ENCODE measurements around the gene ZNF569. TPM values are rescaled to one million over a fixed set of nuclear protein-coding genes. Genes with fewer than 3 reads are reported as not detected.
"Not testable (repeated sequence)": the region's sequence is repeated elsewhere in the genome, so short reads cannot be mapped to it uniquely, and the experiment has no call there.

ZNF569 gene
- total RNA-seq, 1 donor from 2014 or later: 6.0 TPM

DNA sequence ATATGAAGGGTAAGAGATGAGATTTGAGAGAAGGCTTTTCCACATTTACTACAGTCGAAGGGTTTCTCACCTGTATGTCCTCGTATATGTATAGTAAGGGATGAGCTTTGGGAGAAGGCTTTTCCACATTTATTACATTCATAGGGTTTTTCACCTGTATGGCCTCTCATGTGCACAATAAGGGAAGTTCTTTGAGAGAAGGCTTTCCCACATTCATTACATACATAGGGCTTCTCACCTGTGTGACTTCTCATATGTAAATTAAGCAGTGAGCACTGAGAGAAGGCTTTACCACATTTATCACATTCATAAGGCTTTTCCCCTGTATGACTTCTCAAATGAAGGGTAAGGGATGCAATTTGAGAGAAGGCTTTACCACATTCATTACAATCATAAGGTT is 54.5 kb downstream of the ZNF569 start:
- DNase-seq (ENCODE audit: missing footprints) (no peak), ATAC-seq (no peak)
- intact Hi-C loops (cut with DNase I): no loop called here

- DNase-seq (ENCODE audit: missing footprints); ATAC-seq; intact Hi-C loops (cut with DNase I): not testable (repeated sequence)
Observed at GRCh38 chr19:37406140-37406846, 61.0 kb downstream of the ZNF569 start.

GRCh38 chr19:37403403-37403802 is 63.8 kb downstream of the ZNF569 start:
- intact Hi-C loops (cut with DNase I): no loop called here
- ATAC-seq (no peak), DNase-seq (ENCODE audit: missing footprints) (no peak)

- intact Hi-C loops (cut with DNase I): no loop called here
- no peak for ATAC-seq
- DNase-seq (ENCODE audit: missing footprints): no peak
Observed at GRCh38 chr19:37401078-37401477, 66.2 kb downstream of the ZNF569 start.

DNA sequence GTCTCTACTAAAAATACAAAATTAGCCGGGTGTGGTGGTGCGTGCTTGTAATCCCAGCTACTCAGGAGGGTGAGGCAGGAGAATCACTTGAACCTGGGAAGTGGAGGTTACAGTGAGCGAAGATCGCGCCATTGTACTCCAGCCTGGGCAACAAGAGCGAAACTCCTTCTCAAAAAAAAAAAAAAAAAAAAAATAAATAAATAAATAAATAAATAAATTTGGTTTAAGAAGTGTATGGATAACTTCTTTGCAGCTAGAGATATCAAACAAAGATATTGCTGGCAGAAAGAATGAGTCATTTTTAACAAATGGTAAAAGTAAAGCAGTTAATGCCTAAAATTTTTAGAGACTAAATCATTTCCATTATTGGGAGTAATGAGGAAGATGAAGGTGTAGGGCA is 75.8 kb downstream of the ZNF569 start:
- intact Hi-C loops (cut with DNase I); ATAC-seq; DNase-seq (ENCODE audit: missing footprints): not testable (repeated sequence)

- intact Hi-C loops (cut with DNase I): no loop called here
- DNase-seq (ENCODE audit: missing footprints): no peak
- ATAC-seq: no peak
Observed at GRCh38 chr19:37389234-37389633, 78.0 kb downstream of the ZNF569 start.

GRCh38 chr19:37370880-37371661 is 96.2 kb downstream of the ZNF569 start, which contains the start of gene ZNF527:
Gene ZNF527, plus strand, starts transcription at chr19:37371099. Its CDS starts 3,100 bp downstream, at chr19:37374199.
- DNase-seq (ENCODE audit: missing footprints) (peak; percentile 98), ATAC-seq (peak; percentile 99)
- intact Hi-C loops (cut with DNase I): loop anchor here (2.0 to 5.0 kb wide), 5 partner anchors 36 to 454 kb away; partner anchors contain the start of genes ZNF383, ZNF568, ZNF569 and ZNF829

DNA sequence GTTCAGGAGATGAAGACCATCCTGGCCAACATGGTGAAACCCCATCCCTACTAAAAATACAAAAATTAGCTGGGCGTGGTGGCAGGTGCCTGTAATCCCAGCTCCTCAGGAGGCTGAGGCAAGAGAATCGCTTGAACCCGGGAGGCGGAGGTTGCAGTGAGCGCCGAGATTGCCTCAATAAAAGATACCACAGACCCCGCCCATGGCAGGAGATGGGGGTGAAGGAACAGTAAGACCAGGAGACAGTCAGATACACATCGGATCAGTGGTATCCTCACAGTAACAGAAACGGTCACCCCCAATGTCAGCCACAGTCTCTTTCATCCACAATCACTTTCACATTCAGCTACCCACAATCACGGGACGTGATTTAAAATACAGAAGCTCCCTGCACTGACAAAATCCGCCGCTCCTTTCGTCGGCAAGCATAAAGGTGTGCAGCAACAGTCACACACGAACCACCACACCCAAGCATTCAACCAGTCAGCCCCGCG is 96.8 kb downstream of the ZNF569 start:
- intact Hi-C loops (cut with DNase I): loop anchor here (2.0 to 5.0 kb wide), 5 partner anchors 36 to 454 kb away; partner anchors contain the start of genes ZNF383, ZNF568, ZNF569 and ZNF829
- not testable (repeated sequence) for DNase-seq (ENCODE audit: missing footprints); ATAC-seq

- DNase-seq (ENCODE audit: missing footprints): no peak
- intact Hi-C loops (cut with DNase I): no loop called here
- ATAC-seq: no peak
Observed at GRCh38 chr19:37362733-37363132, 104.5 kb downstream of the ZNF569 start.

GRCh38 chr19:37361994-37362393 is 105.2 kb downstream of the ZNF569 start:
- ATAC-seq (no peak), DNase-seq (ENCODE audit: missing footprints) (no peak)
- intact Hi-C loops (cut with DNase I): no loop called here

Other genes with a start within 250 kb of the ZNF569 start
- 9.1 TPM for gene ZNF383, start 249.2 kb downstream of the ZNF569 start, total RNA-seq
- 5.6 TPM for gene ZNF527, start 96.3 kb downstream of the ZNF569 start, total RNA-seq
- 8.4 TPM for gene ZNF570, start 1.9 kb upstream of the ZNF569 start, total RNA-seq
- 5.4 TPM for gene ZNF793, start 39.5 kb upstream of the ZNF569 start, total RNA-seq
- gene ZNF571, start 127.3 kb upstream of the ZNF569 start, total RNA-seq: 3.8 TPM
- 6.8 TPM for gene ZNF540, start 127.4 kb upstream of the ZNF569 start, total RNA-seq
- gene ZFP30, start 188.0 kb upstream of the ZNF569 start, total RNA-seq: 6.9 TPM

All from Right ventricle myocardium inferior (tissue), 1 donor.